ENCODE data around the gene JOSD1.

JOSD1 gene

DNA sequence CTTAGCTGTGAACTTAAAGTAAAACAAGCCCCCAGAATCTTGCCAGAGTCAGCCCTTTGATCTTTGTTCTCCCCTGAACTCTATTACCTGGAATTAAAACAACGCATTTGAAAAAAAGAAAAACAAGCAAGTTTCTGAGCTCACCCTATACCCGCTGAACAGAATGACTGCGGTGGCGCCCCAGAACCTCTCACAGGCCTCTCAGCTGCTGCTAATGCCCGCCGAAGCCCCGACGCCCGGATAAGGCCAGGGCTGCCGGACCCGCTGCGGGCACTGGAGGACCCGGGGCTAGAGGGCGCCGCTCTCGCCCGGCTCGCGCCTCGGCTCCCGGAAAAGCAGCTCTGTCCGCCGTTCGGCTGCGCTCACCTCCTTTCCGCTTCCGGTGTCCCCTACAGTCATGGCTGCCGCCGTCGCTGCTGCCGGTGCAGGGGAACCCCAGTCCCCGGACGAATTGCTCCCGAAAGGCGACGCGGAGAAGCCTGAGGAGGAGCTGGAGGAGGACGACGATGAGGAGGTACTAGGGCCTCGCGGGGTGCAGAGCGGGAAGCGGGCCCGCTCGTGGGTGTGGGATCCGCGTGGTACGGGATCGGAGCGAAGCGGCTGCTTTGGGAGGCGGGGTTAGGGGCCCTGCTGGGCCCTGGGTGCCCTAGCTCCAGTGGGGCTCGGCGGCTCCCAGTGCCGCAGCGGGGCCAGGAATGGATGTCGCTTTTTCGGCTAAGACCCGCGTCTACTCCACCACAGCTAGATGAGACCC, 19.0 kb downstream of the JOSD1 start, which contains the start of gene TOMM22:
Gene TOMM22 (plus strand): TSS at position 376 of the 754 bp plus-strand sequence. CDS start 22 bp downstream, at position 398.
- peak within 1 kb of the TSS; percentile 100 for H3K4me3 ChIP-seq (ENCODE audit: low read depth, low read length)
- no peaks in the 10 kb centered on the region for H3K4me1 ChIP-seq
- TF ChIP-seq, protein P1, sequence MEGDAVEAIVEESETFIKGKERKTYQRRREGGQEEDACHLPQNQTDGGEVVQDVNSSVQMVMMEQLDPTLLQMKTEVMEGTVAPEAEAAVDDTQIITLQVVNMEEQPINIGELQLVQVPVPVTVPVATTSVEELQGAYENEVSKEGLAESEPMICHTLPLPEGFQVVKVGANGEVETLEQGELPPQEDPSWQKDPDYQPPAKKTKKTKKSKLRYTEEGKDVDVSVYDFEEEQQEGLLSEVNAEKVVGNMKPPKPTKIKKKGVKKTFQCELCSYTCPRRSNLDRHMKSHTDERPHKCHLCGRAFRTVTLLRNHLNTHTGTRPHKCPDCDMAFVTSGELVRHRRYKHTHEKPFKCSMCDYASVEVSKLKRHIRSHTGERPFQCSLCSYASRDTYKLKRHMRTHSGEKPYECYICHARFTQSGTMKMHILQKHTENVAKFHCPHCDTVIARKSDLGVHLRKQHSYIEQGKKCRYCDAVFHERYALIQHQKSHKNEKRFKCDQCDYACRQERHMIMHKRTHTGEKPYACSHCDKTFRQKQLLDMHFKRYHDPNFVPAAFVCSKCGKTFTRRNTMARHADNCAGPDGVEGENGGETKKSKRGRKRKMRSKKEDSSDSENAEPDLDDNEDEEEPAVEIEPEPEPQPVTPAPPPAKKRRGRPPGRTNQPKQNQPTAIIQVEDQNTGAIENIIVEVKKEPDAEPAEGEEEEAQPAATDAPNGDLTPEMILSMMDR (IDR thresholded peaks at IDR 0.05; ENCODE audit: low read depth, low read length), result peak; percentile 65
- peaks cover 37% of the 10 kb centered on the region for H3K36me3 ChIP-seq
- H3K27me3 ChIP-seq, result no peaks in the 10 kb centered on the region
- H3K9me3 ChIP-seq, result no peaks in the 10 kb centered on the region
- DNase-seq, result peak; percentile 93

DNA sequence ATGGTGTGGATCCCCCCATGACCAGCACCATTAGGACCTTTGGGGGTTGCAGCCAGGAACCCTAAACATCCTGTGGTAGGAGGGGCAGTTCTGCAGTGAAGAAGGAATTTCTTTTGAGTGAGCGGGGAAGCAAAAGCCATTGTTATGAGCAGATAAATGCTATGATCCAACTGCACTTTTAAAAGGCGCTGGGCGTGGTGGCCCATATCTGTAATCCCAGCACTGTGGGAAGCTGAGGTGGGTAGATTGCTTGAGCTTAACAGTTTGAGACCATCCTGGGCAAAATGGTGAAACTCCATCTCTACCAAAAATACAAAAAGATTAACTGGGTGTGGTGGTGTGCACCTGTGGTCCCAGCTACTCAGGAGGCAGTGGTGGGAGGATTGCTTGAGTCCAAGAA, 24.9 kb downstream of the JOSD1 start:
- Histone ChIP-seq H3K9me3 (no peaks in the 10 kb centered on the region), H3K4me1 (no peaks in the 10 kb centered on the region), H3K27me3 (no peaks in the 10 kb centered on the region), H3K4me3 (ENCODE audit: low read depth, low read length) (no peak overlapping the region), H3K36me3 (0 out of 2 replicates have a peak, but pooled peaks cover 6% of the 10 kb centered on the region)
- TF ChIP-seq, protein P1 (IDR thresholded peaks at IDR 0.05; ENCODE audit: low read depth, low read length), result no peak
- DNase-seq, result no peak

DNA sequence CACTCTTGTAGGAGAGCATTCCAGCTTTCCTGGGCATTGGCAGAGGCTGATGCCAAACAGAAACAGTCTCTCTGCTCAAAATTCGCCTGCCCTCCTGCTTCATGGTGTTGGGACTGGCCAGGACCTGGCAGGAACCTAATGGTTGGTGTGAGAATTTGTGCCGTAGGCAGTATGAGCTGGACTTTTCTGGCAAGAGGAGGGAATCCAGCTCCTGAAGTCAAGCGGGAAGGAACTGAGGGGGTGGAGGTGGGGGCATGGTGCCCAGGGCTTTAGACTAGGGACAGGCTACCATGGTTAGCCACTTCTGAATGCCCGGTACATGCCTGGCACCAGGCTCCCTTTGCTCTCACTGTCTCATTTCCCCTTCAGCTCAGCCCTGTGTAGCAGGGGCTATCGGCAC, 25.9 kb downstream of the JOSD1 start:
- 0 out of 2 replicates have a peak, but pooled peaks cover 6% of the 10 kb centered on the region for H3K36me3 ChIP-seq
- TF ChIP-seq, protein P1 (IDR thresholded peaks at IDR 0.05; ENCODE audit: low read depth, low read length), result no peak
- H3K4me1 ChIP-seq, result no peaks in the 10 kb centered on the region
- no peak overlapping the region for H3K4me3 ChIP-seq (ENCODE audit: low read depth, low read length)
- no peaks in the 10 kb centered on the region for H3K27me3 ChIP-seq
- H3K9me3 ChIP-seq, result no peaks in the 10 kb centered on the region
- DNase-seq, result no peak

DNA sequence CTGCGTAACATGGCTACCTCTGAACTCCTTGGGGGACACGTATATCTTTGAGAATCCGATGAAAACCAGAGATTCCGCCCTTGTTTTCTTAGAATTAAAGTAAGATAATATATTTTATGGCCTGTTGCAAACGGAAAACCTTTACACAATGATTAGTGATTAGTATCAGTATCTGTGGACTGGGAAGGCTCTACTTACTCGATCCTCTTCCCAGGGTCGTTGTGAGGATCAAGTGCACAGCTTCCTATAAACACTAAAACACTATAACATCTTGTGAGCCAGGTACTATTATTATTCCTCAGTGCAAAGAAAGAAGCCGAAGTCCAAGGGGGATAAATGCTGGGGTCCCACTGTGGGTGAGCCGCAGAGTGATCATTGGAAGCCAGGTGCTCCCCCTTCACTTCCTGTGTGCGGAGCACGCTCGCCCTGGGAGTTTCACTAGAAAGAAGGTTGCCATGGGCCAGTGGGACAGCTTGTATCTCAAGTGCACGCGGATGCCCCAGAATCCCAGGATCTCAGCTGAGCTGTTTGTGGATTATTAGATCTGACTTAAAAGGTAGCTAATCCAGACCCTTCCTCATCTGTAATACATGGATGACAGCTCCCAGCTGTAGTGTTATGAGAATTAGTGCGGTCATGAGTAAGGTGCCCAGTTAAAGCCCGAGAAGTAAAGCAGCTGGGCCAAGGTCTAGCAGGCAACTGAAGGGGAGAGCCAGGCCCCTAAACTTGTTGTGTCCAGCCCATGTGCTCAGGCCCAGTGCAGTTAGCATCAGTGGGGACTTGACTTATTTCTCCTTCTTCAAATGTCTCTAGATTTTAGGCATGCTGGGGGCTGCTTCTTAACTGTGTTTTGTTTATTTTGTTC, 43.5 kb downstream of the JOSD1 start:
- no peaks in the 10 kb centered on the region for H3K27me3 ChIP-seq
- no peaks in the 10 kb centered on the region for H3K9me3 ChIP-seq
- TF ChIP-seq, protein P1 (IDR thresholded peaks at IDR 0.05; ENCODE audit: low read depth, low read length), result no peak
- no peak for DNase-seq
- H3K4me1 ChIP-seq, result no peaks in the 10 kb centered on the region
- H3K36me3 ChIP-seq, result no peaks in the 10 kb centered on the region
- peak overlapping the region; percentile 95 for H3K4me3 ChIP-seq (ENCODE audit: low read depth, low read length)

DNA sequence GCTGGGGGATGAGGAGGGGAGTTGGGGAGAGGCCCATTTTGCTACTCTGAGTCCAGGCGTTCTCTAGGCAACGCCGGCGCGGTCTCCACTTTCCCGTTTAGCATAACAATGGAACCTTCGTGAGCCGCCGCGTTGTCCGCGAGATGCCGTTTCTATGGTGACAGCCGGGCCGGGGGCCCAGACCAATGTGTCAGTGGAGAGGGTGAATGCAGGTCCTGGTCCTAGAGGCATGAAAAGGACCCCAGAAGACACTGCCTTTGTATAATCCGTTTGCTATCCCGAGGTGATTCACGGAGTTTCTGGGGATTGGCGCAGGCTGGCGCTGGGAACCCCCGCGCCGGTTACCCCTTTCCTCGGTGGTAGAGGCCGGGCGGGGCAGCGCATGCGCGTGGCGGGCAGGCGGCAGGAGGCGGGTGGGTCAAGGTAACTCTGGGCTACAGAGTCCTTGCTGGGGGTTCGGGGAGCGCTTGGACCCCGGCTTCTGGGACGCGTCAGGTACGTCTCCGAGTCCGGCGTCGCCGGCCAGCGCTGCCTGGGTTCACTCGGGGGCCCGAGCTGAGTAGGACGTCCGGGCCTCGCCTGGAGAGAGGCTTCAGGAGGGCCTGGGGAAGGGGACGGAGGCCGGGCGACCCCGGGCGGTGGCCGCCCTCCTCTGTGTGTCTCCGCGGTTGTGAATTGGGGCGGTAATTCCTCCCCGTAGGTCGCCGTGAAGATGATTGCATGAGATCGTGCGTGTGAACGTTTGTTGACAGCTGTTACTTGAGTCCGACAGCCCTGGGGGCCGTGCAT, 44.3 kb downstream of the JOSD1 start, which contains the start of the genes CBY1 and FAM227A:
Gene CBY1 (plus strand): TSS at position 383 of the 789 bp plus-strand sequence. CDS start 11,417 bp downstream, outside the sequence.
Gene FAM227A (minus strand): TSS at position 137 of the 789 bp plus-strand sequence. CDS start 6,224 bp downstream, outside the sequence.
- peak; percentile 92 for DNase-seq
- H3K4me3 ChIP-seq (ENCODE audit: low read depth, low read length), result peak within 1 kb of the TSS; percentile 95
- no peaks in the 10 kb centered on the region for H3K36me3 ChIP-seq

More for the DNA sequence above, 44.3 kb downstream of the JOSD1 start, which contains the start of the genes CBY1 and FAM227A:
- Histone ChIP-seq H3K9me3 (no peaks in the 10 kb centered on the region), H3K4me1 (no peaks in the 10 kb centered on the region), H3K27me3 (no peaks in the 10 kb centered on the region)
- TF ChIP-seq, protein P1 (IDR thresholded peaks at IDR 0.05; ENCODE audit: low read depth, low read length), result no peak
